Peyer's patch (tissue), 4 donors: ENCODE data around the gene RPL4. TPM values are rescaled to one million over a fixed set of nuclear protein-coding genes. Genes with fewer than 3 reads are reported as not detected.

ENCODE experiments used
- DNase-seq, 3 donors: peaks; one replicate each; pipeline ENCODE4 v3.0.0-alpha.2; 2017 to 2019
- H3K27ac ChIP-seq, 4 donors: fragments of 200-600 bp; sonication (generic); one replicate each; pipeline ENCODE4 v1.5.1; 2016 to 2019
- H3K27me3 ChIP-seq, 2 donors: fragments of 200-600 bp; sonication (generic); one replicate each; pipeline ENCODE4 v1.5.1; 2019
- H3K36me3 ChIP-seq, 3 donors: fragments of 200-600 bp; sonication (generic); one replicate each; pipeline ENCODE4 v1.5.1; 2016 to 2019
- H3K4me1 ChIP-seq, 4 donors: fragments of 200-600 bp; sonication (generic); one replicate each; pipeline ENCODE4 v1.5.1; 2016 to 2019
- H3K4me3 ChIP-seq, 4 donors: fragments of 200-600 bp; sonication (generic); 1 replicate in 3 of 4; 2 replicates in 1 of 4; pipeline ENCODE4 v1.5.1; 2016 to 2019; ENCODE audit warnings: mild to moderate bottlenecking in 1 of 4
- H3K9me3 ChIP-seq, 4 donors: fragments of 200-600 bp; sonication (generic); one replicate each; pipeline ENCODE4 v1.5.1; 2016 to 2019; ENCODE audit warnings: mild to moderate bottlenecking in 1 of 4
- POLR2A ChIP-seq, 2 donors: fragments of 450-650 bp; IDR thresholded peaks; one replicate each; pipeline ENCODE4 v1.5.1; 2017; ENCODE audit warnings: antibody characterized with exemption in 2 of 2, mild to moderate bottlenecking in 2 of 2, moderate library complexity in 2 of 2
- total RNA-seq, 4 donors: library from RNA; depleted of rRNA; stranded (reverse); fragments of >200 nt; gene quantifications; one replicate each; pipeline ENCODE4 v1.1.0, GENCODE V29; 2016
- TF ChIP-seq, protein P1 (sequence below), 6 experiments: fragments of 450-650 bp in 4 of 6; fragments of 200-600 bp in 2 of 6; sonication (generic) in 1 of 6; IDR thresholded peaks; one replicate each; pipeline ENCODE4 v1.5.1; 2017 to 2019; ENCODE audit warnings: antibody characterized with exemption in 6 of 6, mild to moderate bottlenecking in 3 of 6, moderate library complexity in 1 of 6

The RPL4 gene
- total RNA-seq, 4 donors from 2014 or later: 638 to 1,911 (median 945) TPM

DNA sequence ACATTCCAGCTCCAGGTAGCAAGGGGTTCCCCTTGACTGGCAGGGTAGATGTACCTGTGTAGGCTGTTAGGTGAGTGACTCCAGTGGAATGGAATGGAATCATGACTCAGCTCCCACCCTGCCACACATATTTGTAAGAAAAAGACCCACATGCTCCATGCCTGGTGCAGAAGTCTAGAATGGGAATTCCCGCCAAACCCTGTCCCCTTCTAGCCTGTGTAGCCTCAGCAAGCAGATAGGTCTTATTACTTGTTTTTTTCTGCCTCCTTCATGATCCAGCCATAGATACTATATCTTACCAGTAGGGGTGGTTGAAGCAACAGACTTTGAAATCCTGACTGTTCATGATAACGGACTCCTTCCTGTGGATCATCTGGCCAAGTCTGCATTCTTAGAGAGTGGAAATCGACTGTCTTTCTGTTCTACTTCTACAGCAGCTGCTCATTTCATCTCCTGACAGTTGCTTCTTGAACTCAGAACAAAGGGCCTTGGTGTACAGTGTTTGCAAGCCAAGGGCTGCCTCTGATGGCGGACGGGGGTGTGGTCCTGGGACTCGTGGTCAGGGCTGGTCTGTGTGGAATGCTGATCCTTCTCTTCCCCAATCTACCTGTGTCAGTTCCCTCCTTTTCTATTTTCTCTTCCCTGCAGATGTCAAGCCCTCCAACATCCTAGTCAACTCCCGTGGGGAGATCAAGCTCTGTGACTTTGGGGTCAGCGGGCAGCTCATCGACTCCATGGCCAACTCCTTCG lies 23.4 kb downstream of the RPL4 start:
- Histone ChIP-seq H3K9me3 (no peaks in the 10 kb centered on the region), H3K36me3 (peaks cover 0 to 10% (median 0%) of the 10 kb centered on the region in 3 donors), H3K4me1 (no peaks in the 10 kb centered on the region), H3K4me3 (no peak overlapping the region), H3K27ac (no peak overlapping the region), H3K27me3 (no peaks in the 10 kb centered on the region)
- no peak for DNase-seq
- TF ChIP-seq POLR2A (IDR thresholded peaks at IDR 0.05): no peak
- TF ChIP-seq, protein P1, sequence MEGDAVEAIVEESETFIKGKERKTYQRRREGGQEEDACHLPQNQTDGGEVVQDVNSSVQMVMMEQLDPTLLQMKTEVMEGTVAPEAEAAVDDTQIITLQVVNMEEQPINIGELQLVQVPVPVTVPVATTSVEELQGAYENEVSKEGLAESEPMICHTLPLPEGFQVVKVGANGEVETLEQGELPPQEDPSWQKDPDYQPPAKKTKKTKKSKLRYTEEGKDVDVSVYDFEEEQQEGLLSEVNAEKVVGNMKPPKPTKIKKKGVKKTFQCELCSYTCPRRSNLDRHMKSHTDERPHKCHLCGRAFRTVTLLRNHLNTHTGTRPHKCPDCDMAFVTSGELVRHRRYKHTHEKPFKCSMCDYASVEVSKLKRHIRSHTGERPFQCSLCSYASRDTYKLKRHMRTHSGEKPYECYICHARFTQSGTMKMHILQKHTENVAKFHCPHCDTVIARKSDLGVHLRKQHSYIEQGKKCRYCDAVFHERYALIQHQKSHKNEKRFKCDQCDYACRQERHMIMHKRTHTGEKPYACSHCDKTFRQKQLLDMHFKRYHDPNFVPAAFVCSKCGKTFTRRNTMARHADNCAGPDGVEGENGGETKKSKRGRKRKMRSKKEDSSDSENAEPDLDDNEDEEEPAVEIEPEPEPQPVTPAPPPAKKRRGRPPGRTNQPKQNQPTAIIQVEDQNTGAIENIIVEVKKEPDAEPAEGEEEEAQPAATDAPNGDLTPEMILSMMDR (IDR thresholded peaks at IDR 0.05): no peak

DNA sequence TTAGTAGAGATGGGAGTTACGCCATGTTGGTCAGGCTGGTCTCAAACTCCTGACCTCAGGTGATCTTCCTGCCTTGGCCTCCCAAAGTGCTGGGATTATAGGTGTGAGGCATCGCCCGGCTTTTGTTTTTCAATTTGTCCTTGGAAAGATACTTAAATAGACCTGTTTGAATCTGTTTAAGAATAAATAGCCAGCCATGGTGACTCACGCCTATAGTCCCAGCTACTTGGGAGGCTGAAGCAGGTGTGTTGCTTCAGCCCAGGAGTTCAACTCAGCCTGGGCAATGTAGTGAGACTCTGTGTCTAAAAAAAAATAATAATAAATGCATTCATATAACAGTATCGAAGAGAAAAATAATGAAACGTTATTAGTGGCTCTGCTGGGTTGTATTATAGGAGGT lies 24.4 kb downstream of the RPL4 start:
- no peak for TF ChIP-seq POLR2A (IDR thresholded peaks at IDR 0.05)
- TF ChIP-seq, protein P1 (IDR thresholded peaks at IDR 0.05): no peak
- H3K27me3 ChIP-seq: no peaks in the 10 kb centered on the region
- peaks cover 0 to 10% (median 0%) of the 10 kb centered on the region in 3 donors for H3K36me3 ChIP-seq
- no peak for DNase-seq
- no peaks in the 10 kb centered on the region for H3K4me1 ChIP-seq
- H3K9me3 ChIP-seq: no peaks in the 10 kb centered on the region
- H3K4me3 ChIP-seq: no peak overlapping the region
- H3K27ac ChIP-seq: no peak overlapping the region

DNA sequence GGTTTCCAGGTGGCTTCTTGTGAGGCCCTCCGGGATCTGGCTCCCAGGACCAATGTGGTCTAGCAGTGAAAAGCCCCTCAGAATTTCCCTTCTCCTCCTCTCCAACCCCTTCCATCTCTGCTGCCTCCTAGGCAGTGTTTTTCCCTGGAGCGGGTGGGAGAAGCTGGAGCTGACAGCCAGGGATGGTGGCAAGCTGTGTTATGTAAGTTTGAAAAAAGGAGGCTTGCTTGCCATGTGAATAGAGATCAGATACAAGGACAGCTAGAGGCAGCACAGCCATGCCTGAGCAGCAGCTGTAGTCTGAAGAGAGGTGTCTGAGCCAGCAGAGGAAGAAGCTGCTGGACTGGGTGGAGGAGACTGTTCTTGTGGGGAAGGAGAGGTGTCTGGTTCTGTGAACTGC lies 27.6 kb downstream of the RPL4 start:
- Histone ChIP-seq H3K36me3 (peaks cover 0 to 6% (median 0%) of the 10 kb centered on the region in 3 donors), H3K4me3 (no peak overlapping the region), H3K27ac (no peak overlapping the region), H3K27me3 (no peaks in the 10 kb centered on the region), H3K4me1 (peaks cover 0 to 6% (median 0%) of the 10 kb centered on the region in 4 donors), H3K9me3 (no peaks in the 10 kb centered on the region)
- no peak for DNase-seq
- no peak for TF ChIP-seq POLR2A (IDR thresholded peaks at IDR 0.05)
- TF ChIP-seq, protein P1 (IDR thresholded peaks at IDR 0.05): no peak

DNA sequence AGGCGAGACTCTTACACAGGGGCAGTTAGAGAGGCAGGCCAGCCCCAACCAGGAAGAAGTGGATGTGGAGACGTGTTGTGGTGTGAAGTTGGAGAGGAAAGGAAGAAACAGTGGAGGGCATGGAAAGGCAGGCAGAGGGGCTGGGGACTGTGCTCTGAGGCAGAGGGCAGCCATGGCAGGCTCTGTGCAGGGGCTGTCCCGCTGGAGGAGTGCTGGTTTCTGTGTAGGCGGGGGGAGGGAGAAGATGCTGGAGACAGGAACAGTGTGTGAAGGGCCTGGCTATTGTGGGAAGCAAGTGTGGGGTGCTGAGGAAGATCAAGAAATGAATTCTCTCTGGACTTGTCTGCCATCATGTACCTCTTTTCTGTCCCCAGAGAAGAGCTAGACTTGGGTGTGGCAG lies 28.1 kb downstream of the RPL4 start:
- H3K27me3 ChIP-seq: no peaks in the 10 kb centered on the region
- peaks cover 0 to 6% (median 0%) of the 10 kb centered on the region in 4 donors for H3K4me1 ChIP-seq
- H3K36me3 ChIP-seq: peaks cover 0 to 1% (median 0%) of the 10 kb centered on the region in 3 donors
- no peak for TF ChIP-seq POLR2A (IDR thresholded peaks at IDR 0.05)
- TF ChIP-seq, protein P1 (IDR thresholded peaks at IDR 0.05): no peak
- H3K4me3 ChIP-seq: no peak overlapping the region
- no peaks in the 10 kb centered on the region for H3K9me3 ChIP-seq
- DNase-seq: no peak
- no peak overlapping the region for H3K27ac ChIP-seq

DNA sequence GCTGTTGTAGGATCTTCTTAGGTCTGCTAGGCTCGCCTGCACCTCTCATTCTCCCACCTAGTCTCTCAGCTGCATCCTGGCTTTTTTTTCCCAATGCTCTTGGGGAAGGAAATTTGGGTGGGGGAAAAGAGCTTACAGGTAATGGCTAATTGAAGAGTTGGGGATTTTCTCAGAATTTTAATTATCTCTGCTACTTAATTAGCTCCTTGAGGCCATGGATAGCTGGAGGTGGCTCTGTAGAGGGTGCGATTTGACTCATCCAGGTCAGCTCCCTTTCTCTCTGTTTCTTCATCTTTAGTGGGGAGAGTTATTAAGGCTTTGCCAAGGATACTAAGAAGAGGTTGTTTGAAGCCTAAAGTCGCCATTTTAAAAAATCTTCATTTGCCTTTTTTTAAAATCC lies 29.7 kb downstream of the RPL4 start:
- Histone ChIP-seq H3K9me3 (no peaks in the 10 kb centered on the region), H3K27me3 (no peaks in the 10 kb centered on the region), H3K4me3 (no peak overlapping the region), H3K27ac (no peak overlapping the region), H3K4me1 (peaks cover 0 to 6% (median 0%) of the 10 kb centered on the region in 4 donors), H3K36me3 (no peaks in the 10 kb centered on the region)
- TF ChIP-seq POLR2A (IDR thresholded peaks at IDR 0.05): no peak
- TF ChIP-seq, protein P1 (IDR thresholded peaks at IDR 0.05): no peak
- no peak for DNase-seq
